Kidney (tissue), 14 donors: ENCODE data around the gene CRLF1. TPM values are rescaled to one million over a fixed set of nuclear protein-coding genes. Genes with fewer than 3 reads are reported as not detected.
A peak's percentile ranks its signal among the peaks of the same experiment; 100 is the strongest.

ENCODE experiments used
- DNase-seq, 5 donors: peaks; one replicate each; pipeline ENCODE4 v3.0.0-alpha.2; 2013 to 2020
- FAIRE-seq: peaks from 2 replicates; lab custom pipeline; 2012; peaks lifted over from hg19 to GRCh38; lab: Jason Lieb, UNC
- H3K27ac ChIP-seq, 2 donors: one replicate each; pipeline ENCODE4 v1.7.0; 2013; ENCODE audit warnings: low read depth in 2 of 2, low read length in 2 of 2, inconsistent platforms in 1 of 2
- H3K27me3 ChIP-seq: one replicate; pipeline ENCODE4 v1.7.1; 2013; ENCODE audit warnings: low read length, inconsistent platforms; ENCODE audit not compliant: control insufficient read depth, insufficient read depth
- H3K36me3 ChIP-seq, 3 donors: one replicate each; pipeline versions ENCODE4 v1.7.0 to v1.7.1; 2013; ENCODE audit warnings: low read length in 3 of 3, control low read depth in 1 of 3, inconsistent platforms in 1 of 3; ENCODE audit not compliant: insufficient read depth in 3 of 3, control insufficient read depth in 2 of 3
- H3K4me1 ChIP-seq, 3 donors: one replicate each; pipeline versions ENCODE4 v1.7.0 to v1.7.1; 2013; ENCODE audit warnings: low read length in 3 of 3, inconsistent platforms in 1 of 3, low read depth in 1 of 3; ENCODE audit not compliant: control insufficient read depth in 2 of 3, insufficient read depth in 2 of 3
- H3K4me3 ChIP-seq, 3 donors: one replicate each; pipeline versions ENCODE4 v1.7.0 to v1.8.1; 2013; ENCODE audit warnings: low read length in 3 of 3, control low read depth in 1 of 3, inconsistent platforms in 1 of 3
- H3K9ac ChIP-seq, 3 donors: one replicate each; pipeline versions ENCODE4 v1.7.0 to v1.7.1; 2013; ENCODE audit warnings: low read length in 3 of 3, control low read depth in 1 of 3, inconsistent platforms in 1 of 3
- H3K9me3 ChIP-seq, 3 donors: one replicate each; pipeline versions ENCODE4 v1.7.0 to v1.7.1; 2013; ENCODE audit warnings: low read length in 3 of 3, control low read depth in 1 of 3, inconsistent platforms in 1 of 3; ENCODE audit not compliant: control insufficient read depth in 2 of 3, insufficient read depth in 1 of 3
- CTCF ChIP-seq: IDR thresholded peaks from 3 replicates; pipeline ENCODE4 v1.5.1; 2012; ENCODE audit warnings: mild to moderate bottlenecking, moderate library complexity, borderline replicate concordance; ENCODE audit not compliant: insufficient read depth; ENCODE audit errors: extremely low read depth
- intact Hi-C: fragments of 100-400 bp; cut with DNase I; formaldehyde crosslinking; loops from one replicate; pipeline ENCODE4 v1.11.1; 2022
- polyA plus RNA-seq: library from polyadenylated mRNA; stranded (reverse); fragments of 350-450 nt; fragmentation: Illumina TruSeq; extraction: RNeasy Lipid Tissue Mini Kit (QIAGEN cat#74804); gene quantifications from one replicate; pipeline ENCODE4 v1.2.3, GENCODE V29; 2014; ENCODE audit warnings: low read depth, low replicate concordance; ENCODE audit not compliant: insufficient read depth
- total RNA-seq: library from RNA; stranded (reverse); fragmentation: NEBNext Ultra II Directional; extraction: Animal tissue kit (Norgen Biotek cat#: 25700); gene quantifications from one replicate; pipeline ENCODE4 v1.2.1, GENCODE V29; 2021
- donor health status: control.
- donor health status: control.
- donor health status: control.
- donor health status: control.
- donor health status: control.
- donor health status: DM: yes; HTN: yes; CAD: no.
- donor health status: Normal renal cell carcinoma (clear cell type).

The CRLF1 gene
- total and polyA plus RNA-seq, 2 donors from 2014 or later, result 6.6 to 28.9 TPM

GRCh38 chr19:18597809-18598660 is 8.6 kb downstream of the CRLF1 start:
- peak in 1 of 5 donors; percentile 42 for DNase-seq
- peaks cover 3% of the 10 kb centered on the region for H3K27me3 ChIP-seq
- intact Hi-C loops, result loop anchor here (10.0 kb wide), 1 partner anchor 247 kb away; no protein-coding TSS in a partner anchor

GRCh38 chr19:18596752-18597157 is 9.8 kb downstream of the CRLF1 start:
- H3K27ac ChIP-seq, result no peak overlapping the region
- H3K4me1 ChIP-seq, result peaks cover 0 to 5% (median 0%) of the 10 kb centered on the region in 3 donors
- intact Hi-C loops, result loop anchor here (10.0 kb wide), 1 partner anchor 248 kb away; no protein-coding TSS in a partner anchor
- no peak overlapping the region for H3K9ac ChIP-seq
- FAIRE-seq (no peak), DNase-seq (peak; percentile 54 to 90 (median 78))
- H3K4me3 ChIP-seq, result no peak overlapping the region
- TF ChIP-seq CTCF, result no peak
- peaks cover 2% of the 10 kb centered on the region for H3K27me3 ChIP-seq
- H3K36me3 ChIP-seq, result no peaks in the 10 kb centered on the region
- no peaks in the 10 kb centered on the region for H3K9me3 ChIP-seq

More at GRCh38 chr19:18597809-18598660, 8.6 kb downstream of the CRLF1 start:
- H3K36me3 ChIP-seq, result no peaks in the 10 kb centered on the region
- no peak overlapping the region for H3K4me3 ChIP-seq
- H3K27ac ChIP-seq, result no peak overlapping the region
- H3K9ac ChIP-seq, result no peak overlapping the region
- H3K9me3 ChIP-seq, result no peaks in the 10 kb centered on the region
- H3K4me1 ChIP-seq, result peaks cover 0 to 5% (median 0%) of the 10 kb centered on the region in 3 donors
- FAIRE-seq, result no peak
- TF ChIP-seq CTCF, result no peak

- intact Hi-C loops, result loop anchor here (10.0 kb wide), 1 partner anchor 249 kb away; no protein-coding TSS in a partner anchor
- Histone ChIP-seq H3K4me3 (no peak overlapping the region), H3K9ac (no peak overlapping the region), H3K9me3 (no peaks in the 10 kb centered on the region), H3K36me3 (peaks cover 0 to 3% (median 2%) of the 10 kb centered on the region in 3 donors), H3K27me3 (peaks cover 2% of the 10 kb centered on the region), H3K27ac (no peak overlapping the region), H3K4me1 (peaks cover 0 to 5% (median 0%) of the 10 kb centered on the region in 3 donors)
- no peak for TF ChIP-seq CTCF
- FAIRE-seq (no peak), DNase-seq (no peak)
These were observed 11.1 kb downstream of the CRLF1 start for GRCh38 chr19:18595475-18595874.
